ENCODE data around the gene UBN2. TPM values are rescaled to one million over a fixed set of nuclear protein-coding genes. Genes with fewer than 3 reads are reported as not detected.

Gene UBN2
- total RNA-seq, 1 donor from 2014 or later: 21.0 TPM

DNA sequence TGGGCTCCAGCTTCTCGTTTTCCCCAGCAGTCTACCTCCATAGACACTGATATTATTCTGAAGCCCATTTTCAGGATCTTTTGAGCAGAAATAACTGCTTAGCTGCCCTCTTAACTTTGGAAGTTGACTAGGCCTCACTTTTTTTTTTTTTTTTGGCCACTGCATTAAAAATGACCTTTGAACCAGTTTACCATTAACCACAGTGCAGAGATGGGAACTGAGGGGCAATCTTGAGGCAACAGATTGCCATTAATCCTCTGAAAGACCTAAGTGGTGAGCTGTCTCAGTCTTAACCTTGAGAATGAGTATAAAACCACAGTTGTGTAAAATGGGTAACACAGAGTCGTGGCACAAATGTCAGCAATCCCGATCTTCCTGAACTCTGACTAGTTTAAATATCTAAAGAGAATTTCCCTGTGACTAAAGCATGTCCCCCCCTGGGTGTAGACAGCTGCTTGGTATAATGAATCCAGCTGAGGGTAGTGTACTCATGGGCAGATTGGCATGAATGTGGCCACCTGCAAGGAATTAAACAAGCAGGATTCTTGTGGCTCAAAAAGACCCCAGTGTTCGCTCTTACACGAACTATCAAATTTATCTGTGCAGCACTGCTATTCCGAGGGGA lies 64.0 kb downstream of the UBN2 start:
- Mint-ChIP-seq H3K27ac (no peak overlapping the region), H3K27me3 (no peaks in the 10 kb centered on the region), H3K4me3 (no peak overlapping the region), H3K9me3 (no peaks in the 10 kb centered on the region), H3K36me3 (ENCODE audit: low read depth) (peaks cover 55% of the 10 kb centered on the region), H3K4me1 (no peaks in the 10 kb centered on the region)
- no peak for ATAC-seq (ENCODE audit: low read depth)
- ChIA-PET CTCF (no interaction called here), POLR2A (no interaction called here)
- TF ChIP-seq, protein P1, sequence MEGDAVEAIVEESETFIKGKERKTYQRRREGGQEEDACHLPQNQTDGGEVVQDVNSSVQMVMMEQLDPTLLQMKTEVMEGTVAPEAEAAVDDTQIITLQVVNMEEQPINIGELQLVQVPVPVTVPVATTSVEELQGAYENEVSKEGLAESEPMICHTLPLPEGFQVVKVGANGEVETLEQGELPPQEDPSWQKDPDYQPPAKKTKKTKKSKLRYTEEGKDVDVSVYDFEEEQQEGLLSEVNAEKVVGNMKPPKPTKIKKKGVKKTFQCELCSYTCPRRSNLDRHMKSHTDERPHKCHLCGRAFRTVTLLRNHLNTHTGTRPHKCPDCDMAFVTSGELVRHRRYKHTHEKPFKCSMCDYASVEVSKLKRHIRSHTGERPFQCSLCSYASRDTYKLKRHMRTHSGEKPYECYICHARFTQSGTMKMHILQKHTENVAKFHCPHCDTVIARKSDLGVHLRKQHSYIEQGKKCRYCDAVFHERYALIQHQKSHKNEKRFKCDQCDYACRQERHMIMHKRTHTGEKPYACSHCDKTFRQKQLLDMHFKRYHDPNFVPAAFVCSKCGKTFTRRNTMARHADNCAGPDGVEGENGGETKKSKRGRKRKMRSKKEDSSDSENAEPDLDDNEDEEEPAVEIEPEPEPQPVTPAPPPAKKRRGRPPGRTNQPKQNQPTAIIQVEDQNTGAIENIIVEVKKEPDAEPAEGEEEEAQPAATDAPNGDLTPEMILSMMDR (IDR thresholded peaks at IDR 0.05): no peak
- no peak for DNase-seq
- intact Hi-C loops (cut with micrococcal nuclease): no loop called here

DNA sequence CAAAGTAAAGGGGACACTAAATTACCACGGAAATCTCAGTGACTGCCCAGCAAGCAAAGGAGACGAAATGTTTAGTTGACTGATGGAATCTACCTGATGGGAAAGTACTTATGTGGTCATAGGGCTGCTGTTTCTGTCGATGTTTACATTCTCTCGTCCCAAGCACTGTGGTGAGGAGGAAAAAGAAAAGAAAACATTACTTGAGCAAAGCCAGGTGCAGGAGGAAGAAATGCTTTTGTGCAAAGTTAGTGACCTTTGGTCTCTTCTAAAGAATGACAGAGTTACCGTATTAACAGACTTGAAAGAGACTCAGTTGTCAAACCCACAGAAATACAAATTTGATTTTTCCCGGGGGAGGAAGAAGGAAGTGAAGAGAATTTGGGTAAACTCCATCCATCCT lies 66.8 kb downstream of the UBN2 start:
- TF ChIP-seq, protein P1 (IDR thresholded peaks at IDR 0.05): no peak
- Mint-ChIP-seq H3K9me3 (no peaks in the 10 kb centered on the region), H3K4me1 (no peaks in the 10 kb centered on the region), H3K27me3 (no peaks in the 10 kb centered on the region), H3K27ac (no peak overlapping the region), H3K36me3 (ENCODE audit: low read depth) (peaks cover 67% of the 10 kb centered on the region), H3K4me3 (no peak overlapping the region)
- DNase-seq (no peak), ATAC-seq (ENCODE audit: low read depth) (no peak)
- ChIA-PET POLR2A (no interaction called here), CTCF (no interaction called here)
- intact Hi-C loops (cut with micrococcal nuclease): no loop called here

DNA sequence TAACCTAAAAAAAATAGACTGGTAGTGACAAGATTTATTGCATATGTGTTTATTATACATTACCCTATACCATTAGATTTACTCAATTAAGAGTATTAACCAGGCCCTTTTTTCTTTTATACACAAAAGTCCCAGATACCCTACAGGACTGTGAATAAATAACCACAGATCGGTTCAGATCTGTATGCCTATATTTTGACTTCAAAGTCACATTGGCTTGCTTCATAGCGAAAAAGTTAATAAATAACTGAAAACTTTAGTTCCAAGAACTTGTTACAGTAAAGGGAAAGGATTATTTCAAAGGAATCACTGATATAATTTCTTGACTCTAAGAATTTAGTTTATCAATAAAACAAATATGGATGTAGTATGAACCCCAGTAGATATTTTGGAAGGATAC lies 68.3 kb downstream of the UBN2 start:
- Mint-ChIP-seq H3K36me3 (ENCODE audit: low read depth) (peaks cover 57% of the 10 kb centered on the region), H3K4me3 (no peak overlapping the region), H3K4me1 (no peaks in the 10 kb centered on the region), H3K9me3 (no peaks in the 10 kb centered on the region), H3K27ac (no peak overlapping the region), H3K27me3 (no peaks in the 10 kb centered on the region)
- CTCF ChIA-PET: no interaction called here
- POLR2A ChIA-PET: no interaction called here
- TF ChIP-seq, protein P1 (IDR thresholded peaks at IDR 0.05): no peak
- intact Hi-C loops (cut with micrococcal nuclease): no loop called here
- ATAC-seq (ENCODE audit: low read depth): no peak
- DNase-seq: no peak

DNA sequence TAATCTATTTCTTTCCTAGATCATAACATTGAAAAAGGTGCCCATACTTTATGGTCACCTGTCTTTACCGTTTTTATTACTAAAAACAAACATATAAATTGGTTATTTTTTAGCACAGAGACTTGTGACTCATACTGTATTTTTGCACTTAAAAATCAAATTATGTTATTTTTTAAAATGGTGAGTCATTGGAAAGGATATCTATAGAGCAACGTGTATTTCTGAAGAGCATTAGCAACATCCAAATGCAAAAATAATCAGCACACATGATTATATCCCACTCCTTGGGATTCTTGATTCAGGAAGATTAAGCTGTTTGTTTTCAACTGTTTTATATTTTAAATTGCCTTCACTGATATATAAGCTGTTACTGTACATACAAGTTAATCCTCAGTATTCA lies 69.4 kb downstream of the UBN2 start:
- intact Hi-C loops (cut with micrococcal nuclease): no loop called here
- TF ChIP-seq, protein P1 (IDR thresholded peaks at IDR 0.05): no peak
- H3K27me3 Mint-ChIP-seq: no peaks in the 10 kb centered on the region
- ATAC-seq (ENCODE audit: low read depth) (no peak), DNase-seq (no peak)
- no peak overlapping the region for H3K4me3 Mint-ChIP-seq
- H3K9me3 Mint-ChIP-seq: no peaks in the 10 kb centered on the region
- no peaks in the 10 kb centered on the region for H3K4me1 Mint-ChIP-seq
- ChIA-PET CTCF (no interaction called here), POLR2A (no interaction called here)
- peaks cover 51% of the 10 kb centered on the region for H3K36me3 Mint-ChIP-seq (ENCODE audit: low read depth)
- no peak overlapping the region for H3K27ac Mint-ChIP-seq

DNA sequence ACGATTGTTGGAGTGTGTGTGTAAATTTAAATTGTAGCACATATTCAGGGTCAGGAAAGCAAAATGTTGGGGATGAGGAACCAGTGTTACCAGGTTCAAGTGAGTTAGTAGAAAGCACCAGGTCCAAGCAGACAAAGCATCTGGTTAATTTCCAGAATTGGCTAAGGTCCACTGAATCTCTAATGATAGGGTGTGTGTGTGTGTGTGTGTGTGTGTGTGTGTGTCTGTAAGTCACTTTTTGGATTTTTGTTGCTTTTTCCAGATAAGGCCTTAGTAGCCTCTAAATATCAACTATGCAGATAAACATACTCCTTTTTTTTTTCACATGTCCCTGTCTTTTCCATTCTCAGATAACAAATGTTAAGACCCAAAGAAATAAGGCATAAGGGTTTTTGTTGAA lies 73.5 kb downstream of the UBN2 start:
- Mint-ChIP-seq H3K4me1 (no peaks in the 10 kb centered on the region), H3K36me3 (ENCODE audit: low read depth) (peaks cover 28% of the 10 kb centered on the region), H3K27ac (no peak overlapping the region), H3K9me3 (no peaks in the 10 kb centered on the region), H3K4me3 (no peak overlapping the region), H3K27me3 (no peaks in the 10 kb centered on the region)
- intact Hi-C loops (cut with micrococcal nuclease): no loop called here
- ATAC-seq (ENCODE audit: low read depth): no peak
- ChIA-PET CTCF (no interaction called here), POLR2A (no interaction called here)
- TF ChIP-seq, protein P1 (IDR thresholded peaks at IDR 0.05): no peak
- no peak for DNase-seq
